K562 (cell line): Measurements from ENCODE around the gene HS2ST1. TPM values are rescaled to one million over a fixed set of nuclear protein-coding genes. Genes with fewer than 3 reads are reported as not detected.

Experiments
- ATAC-seq: fragments of 200-7000 bp; cut with Tn5 transposase; 3 replicates; pipeline ENCODE4 v1.9.1; 2020; ENCODE audit warnings: moderate library complexity
- BruUV-seq: library from RNA; stranded (reverse); fragments of 400-500 nt; replicated peaks from 2 replicates; lab custom pipeline; 2021; lab: Mats Ljungman, UMichigan
- CTCF ChIA-PET: fragments of 300-600 bp; formaldehyde crosslinking; extraction: SDS; loops from one replicate; lab custom pipeline; 2021; ENCODE audit warnings: low intra/inter-chr PET ratio; lab: Yijun Ruan, JAX
- POLR2A ChIA-PET: fragments of 300-600, 350-650 bp; sonication (Branson Sonifier 250); formaldehyde crosslinking; extraction: SDS; loops from one replicate; lab custom pipeline; 2021; ENCODE audit warnings: antibody characterized with exemption, inconsistent platforms; lab: Yijun Ruan, JAX
- DNase-seq, 4 experiments: peaks; one replicate each; pipeline versions ENCODE4 v3.0.0 to v3.0.0-alpha.2; 2011 to 2018; ENCODE audit warnings: low spot score in 3 of 4, mixed read lengths in 3 of 4; ENCODE audit errors: extremely low read depth in 1 of 4
- FAIRE-seq: peaks from 2 replicates; lab custom pipeline; 2011; peaks lifted over from hg19 to GRCh38; lab: Jason Lieb, UNC
- H2AFZ ChIP-seq: 2 replicates; pipeline ENCODE4 v1.6.0; 2011; ENCODE audit warnings: low read depth, low read length, control low read depth, inconsistent platforms
- H3K27ac ChIP-seq: fragments of 200-600 bp; 3 replicates; pipeline ENCODE4 v1.8.0; 2011; ENCODE audit warnings: low read depth, mild to moderate bottlenecking, control low read depth, inconsistent platforms, low read length, moderate library complexity, mixed read lengths; ENCODE audit errors: extremely low read depth
- H3K27me3 ChIP-seq, 2 experiments: fragments of 300-600 bp in 1 of 2; 2 replicates in 1 of 2; 3 replicates in 1 of 2; pipeline versions ENCODE4 v1.6.0 to v1.8.0; 2011; ENCODE audit warnings: inconsistent platforms in 2 of 2, low read length in 2 of 2, mild to moderate bottlenecking in 1 of 2, mixed read lengths in 1 of 2, moderate library complexity in 1 of 2; ENCODE audit not compliant: control insufficient read depth in 2 of 2, insufficient read depth in 2 of 2
- H3K36me3 ChIP-seq: fragments of 300-600 bp; 3 replicates; pipeline ENCODE4 v1.8.0; 2011; ENCODE audit warnings: mild to moderate bottlenecking, low read length, inconsistent platforms; ENCODE audit not compliant: control insufficient read depth, insufficient read depth
- H3K4me1 ChIP-seq, 2 experiments: fragments of 200-600 bp in 1 of 2; replicated peaks in 1 of 2; 2 replicates in 1 of 2; 3 replicates in 1 of 2; pipeline versions ENCODE4 v1.5.1 to v1.8.0; 2011; ENCODE audit warnings: inconsistent platforms in 2 of 2, low read length in 2 of 2, mild to moderate bottlenecking in 1 of 2, mixed read lengths in 1 of 2, moderate library complexity in 1 of 2; ENCODE audit not compliant: control insufficient read depth in 2 of 2, insufficient read depth in 2 of 2
- H3K4me2 ChIP-seq: 2 replicates; pipeline ENCODE4 v1.6.1; 2011; ENCODE audit warnings: low read length, control low read depth, inconsistent platforms, mixed read lengths; ENCODE audit not compliant: insufficient read depth
- H3K4me3 ChIP-seq: fragments of 200-600 bp; sonication (generic), shearing (Covaris generic); 2 replicates; pipeline ENCODE4 v1.5.1; 2016; ENCODE audit warnings: control low read depth, inconsistent platforms
- H3K79me2 ChIP-seq: fragments of 200-600 bp; 3 replicates; pipeline ENCODE4 v1.8.0; 2011; ENCODE audit warnings: low read length, inconsistent platforms; ENCODE audit not compliant: control insufficient read depth, insufficient read depth
- H3K9ac ChIP-seq, 2 experiments: 2 replicates each; pipeline versions ENCODE4 v1.6.0 to v1.6.1; 2011; ENCODE audit warnings: low read depth in 2 of 2, low read length in 2 of 2, control low read depth in 1 of 2, inconsistent platforms in 1 of 2, mild to moderate bottlenecking in 1 of 2, mixed read lengths in 1 of 2; ENCODE audit not compliant: insufficient read depth in 1 of 2
- H3K9me1 ChIP-seq: one replicate; pipeline ENCODE4 v1.6.0; 2011; ENCODE audit warnings: inconsistent platforms, mild to moderate bottlenecking, low read length, moderate library complexity; ENCODE audit not compliant: control insufficient read depth, insufficient read depth
- H3K9me3 ChIP-seq: replicated peaks from 2 replicates; pipeline ENCODE4 v1.5.1; 2011; ENCODE audit warnings: low read depth, low read length, inconsistent platforms; ENCODE audit not compliant: control insufficient read depth, insufficient read depth
- H4K20me1 ChIP-seq: replicated peaks from 2 replicates; pipeline ENCODE4 v1.6.1; 2011; ENCODE audit warnings: low read length, inconsistent platforms, mixed read lengths; ENCODE audit not compliant: control insufficient read depth, insufficient read depth
- CBFA2T3 ChIP-seq: fragments of 450-650 bp; IDR thresholded peaks from 2 replicates; pipeline ENCODE4 v1.6.1; 2017
- E2F6 ChIP-seq, 2 experiments: IDR thresholded peaks; 2 replicates each; pipeline ENCODE4 v1.6.1; 2011; ENCODE audit warnings: borderline replicate concordance in 1 of 2, control low read depth in 1 of 2, low read depth in 1 of 2, low read length in 1 of 2, mild to moderate bottlenecking in 1 of 2, mixed read lengths in 1 of 2, moderate library complexity in 1 of 2; ENCODE audit not compliant: insufficient read depth in 1 of 2, insufficient read length in 1 of 2, poor library complexity in 1 of 2, severe bottlenecking in 1 of 2; ENCODE audit errors: extremely low read depth in 1 of 2
- GABPA ChIP-seq: fragments of 200-800 bp; sonication (Bioruptor generic); conservative IDR thresholded peaks from 2 replicates; pipeline ENCODE4 v1.6.1; 2016; ENCODE audit warnings: low read depth, missing genetic modification characterization, missing compliant biosample characterization
- HNRNPL ChIP-seq: fragments of 200-400 bp; formaldehyde crosslinking; IDR thresholded peaks from 2 replicates; pipeline ENCODE4 v1.6.1; 2017; ENCODE audit warnings: low read depth, mild to moderate bottlenecking, low read length
- HNRNPLL ChIP-seq: fragments of 200-400 bp; formaldehyde crosslinking; IDR thresholded peaks from 2 replicates; pipeline ENCODE4 v1.6.1; 2017; ENCODE audit warnings: low read length, low read depth, mild to moderate bottlenecking; ENCODE audit not compliant: poor library complexity, severe bottlenecking
- KAT7 ChIP-seq: sonication (generic); formaldehyde crosslinking; IDR thresholded peaks from 2 replicates; pipeline ENCODE4 v1.8.0; 2022; ENCODE audit warnings: missing genetic modification reagents, mild to moderate bottlenecking, borderline replicate concordance
- L3MBTL2 ChIP-seq: fragments of 450-650 bp; IDR thresholded peaks from 2 replicates; pipeline ENCODE4 v1.6.1; 2016; ENCODE audit warnings: mild to moderate bottlenecking, moderate library complexity
- MAX ChIP-seq: sonication (generic); formaldehyde crosslinking; IDR thresholded peaks from 2 replicates; pipeline ENCODE4 v1.9.0; 2022; ENCODE audit warnings: mild to moderate bottlenecking, missing genetic modification reagents
- NONO ChIP-seq, 2 experiments: fragments of 200-400 bp in 1 of 2; fragments of 450-650 bp in 1 of 2; formaldehyde crosslinking in 1 of 2; IDR thresholded peaks; 2 replicates each; pipeline ENCODE4 v1.6.1; 2017; ENCODE audit warnings: low read depth in 2 of 2, mild to moderate bottlenecking in 2 of 2, moderate library complexity in 2 of 2, low read length in 1 of 2
- NUFIP1 ChIP-seq: fragments of 450-650 bp; IDR thresholded peaks from 2 replicates; pipeline ENCODE4 v1.6.1; 2018; ENCODE audit not compliant: partially characterized antibody
- PRPF4 ChIP-seq: fragments of 200-400 bp; formaldehyde crosslinking; IDR thresholded peaks from one replicate; pipeline ENCODE4 v1.6.1; 2017; ENCODE audit warnings: low read length, low read depth, mild to moderate bottlenecking; ENCODE audit not compliant: insufficient read depth, poor library complexity, severe bottlenecking
- TOE1 ChIP-seq, 2 experiments: fragments of 450-650 bp in 1 of 2; sonication (generic) in 1 of 2; formaldehyde crosslinking in 1 of 2; IDR thresholded peaks; 2 replicates each; pipeline versions ENCODE4 v1.7.1 to v1.8.0; 2016 to 2022; ENCODE audit warnings: borderline replicate concordance in 2 of 2, mild to moderate bottlenecking in 2 of 2, antibody characterized with exemption in 1 of 2, inconsistent platforms in 1 of 2, low read depth in 1 of 2, missing genetic modification reagents in 1 of 2, moderate library complexity in 1 of 2
- TSC22D4 ChIP-seq: fragments of 450-650 bp; IDR thresholded peaks from 2 replicates; pipeline ENCODE4 v1.6.1; 2016; ENCODE audit warnings: missing genetic modification characterization, missing biosample characterization, control low read depth
- YBX1 ChIP-seq: fragments of 450-650 bp; IDR thresholded peaks from 2 replicates; pipeline ENCODE4 v1.7.1; 2016; ENCODE audit warnings: mild to moderate bottlenecking
- ZBTB2 ChIP-seq: fragments of 450-650 bp; IDR thresholded peaks from 2 replicates; pipeline ENCODE4 v1.6.1; 2016; ENCODE audit warnings: antibody characterized with exemption
- ZNF184 ChIP-seq: sonication (generic); formaldehyde crosslinking; IDR thresholded peaks from 2 replicates; pipeline ENCODE4 v1.5.0; 2020; ENCODE audit warnings: missing genetic modification reagents
- ZNF717 ChIP-seq: fragments of 250-450 bp; sonication (Bioruptor Pico); IDR thresholded peaks from 2 replicates; pipeline ENCODE4 v1.5.0; 2021
- ZNF766 ChIP-seq: fragments of 200-800 bp; sonication (Bioruptor generic); conservative IDR thresholded peaks from 2 replicates; pipeline ENCODE4 v1.6.1; 2016; ENCODE audit warnings: missing genetic modification characterization, missing compliant biosample characterization
- ZNF785 ChIP-seq: fragments of 250-450 bp; sonication (Bioruptor Pico); IDR thresholded peaks from 2 replicates; pipeline ENCODE4 v1.4.0; 2020; ENCODE audit warnings: mild to moderate bottlenecking
- WGBS: fragments of 100-300 bp; shearing (Covaris generic); methylation state at CpG from one replicate; pipeline ENCODE4 v1.1.6; 2016; ENCODE audit warnings: low coverage, mixed read lengths; ENCODE audit not compliant: insufficient coverage; ENCODE audit errors: missing lambda C conversion rate; 5-methylcytosine and 5-hydroxymethylcytosine counted together
- in situ Hi-C: fragments of 300-500 bp; cut with MboI; formaldehyde crosslinking; loops from 4 replicates; pipeline ENCODE4 v1.15.0; 2018; ENCODE audit warnings: inconsistent platforms, mixed read lengths
- intact Hi-C: fragments of 100-400 bp; cut with micrococcal nuclease; formaldehyde crosslinking; loops from 2 replicates; pipeline ENCODE4 v1.14.2; 2022
- polyA plus RNA-seq, 8 experiments: library from polyadenylated mRNA; depleted of rRNA in 4 of 8; stranded (reverse) in 5 of 8; unstranded in 3 of 8; fragments of >200 nt; fragmentation: Nextera tagmentation in 2 of 8; fragmentation: Illumina TruSeq in 1 of 8; extraction: Ambion mirVana in 2 of 8; extraction: Trizol in 1 of 8; gene quantifications; 2 replicates each; pipeline versions ENCODE4 v1.2.1 to v1.2.3, GENCODE V29; 2011 to 2014; ENCODE audit warnings: inconsistent platforms in 1 of 8, missing spikeins in 1 of 8
- total RNA-seq, 7 experiments: library from RNA; depleted of rRNA in 6 of 7; stranded (reverse); fragments of >200 nt in 6 of 7; fragmentation: Illumina TruSeq in 2 of 7; extraction: Trizol in 2 of 7; gene quantifications; 2 replicates each; pipeline versions ENCODE4 v1.2.1 to v1.2.3, GENCODE V29; 2011 to 2021; ENCODE audit warnings: low replicate concordance in 1 of 7

The HS2ST1 gene
- total and polyA plus RNA-seq, 9 of the 15 experiments (the other 6 are each of a cell fraction or from before 2014, with no cell fraction given) = 7.7 to 43.3 (median 25.8) TPM

- TF ChIP-seq TOE1 (IDR thresholded peaks at IDR 0.05; ENCODE audit: borderline replicate concordance) (no peak), TOE1 (CRISPR knock-in tag; IDR thresholded peaks at IDR 0.05; ENCODE audit: borderline replicate concordance, low read depth) (no peak), ZNF766 (CRISPR knock-in tag) (no peak), NUFIP1 (no peak), ZNF785 (CRISPR knock-in tag) (no peak), PRPF4 (no peak), ZNF184 (no peak), ZBTB2 (no peak), NONO (IDR thresholded peaks at IDR 0.05; ENCODE audit: low read depth in 2 of 2, low read length in 1 of 2) (no peak), CBFA2T3 (peak; percentile 69)
Observed at GRCh38 chr1:87130438-87130837, 216.0 kb downstream of the HS2ST1 start (continued).

- POLR2A ChIA-PET = no interaction called here
- peak; percentile 89 for FAIRE-seq
- in situ Hi-C loops (loop anchor here (10.0 kb wide), 1 partner anchor 153 kb away; no protein-coding TSS in a partner anchor), intact Hi-C loops (loop anchor here (5.0 kb wide), 3 partner anchors 155 to 820 kb away; no protein-coding TSS in a partner anchor)
- H4K20me1 ChIP-seq = no peaks in the 10 kb centered on the region; the same call in 1 of the 2 replicates
- H3K4me1 ChIP-seq = peaks cover 13 to 14% of the 10 kb centered on the region in 2 experiments
- peak overlapping the region; percentile 83 for H2AFZ ChIP-seq
- no peaks in the 10 kb centered on the region for H3K36me3 ChIP-seq
- H3K4me2 ChIP-seq = peak overlapping the region; percentile 64
- no peaks in the 10 kb centered on the region for H3K79me2 ChIP-seq
- 4% methylated on average over 32 of the region's 32 CpGs for WGBS
- CTCF ChIA-PET = no interaction called here
- no TSS peak for BruUV-seq
- peak; percentile 83 to 88 (median 86) for DNase-seq
- no peaks in the 10 kb centered on the region for H3K9me1 ChIP-seq
- peak overlapping the region; percentile 19 to 91; a peak in 3 of 4 replicates for H3K9ac ChIP-seq
- H3K4me3 ChIP-seq = peak overlapping the region; percentile 27
- H3K9me3 ChIP-seq = no peaks in the 10 kb centered on the region
- peaks cover 9 to 40% of the 10 kb centered on the region in 2 experiments; a peak in 3 of 5 replicates for H3K27me3 ChIP-seq
- ATAC-seq = peak; percentile 98
- H3K27ac ChIP-seq = no peak overlapping the region
- peak; percentile 35; the same call in 1 of the 2 replicates for TF ChIP-seq L3MBTL2
- 0 out of 2 replicates have a peak, but pooled peaks have one; percentile 30 for TF ChIP-seq KAT7 (CRISPR knock-in tag)
- no peak for TF ChIP-seq TSC22D4
- TF ChIP-seq HNRNPL = no peak
- TF ChIP-seq MAX (CRISPR knock-in tag) = 0 out of 2 replicates have a peak, but pooled peaks have one; percentile 15
- no peak for TF ChIP-seq ZNF717
- TF ChIP-seq E2F6 (IDR thresholded peaks at IDR 0.05; ENCODE audit: borderline replicate concordance in 1 of 2, extremely low read depth in 1 of 2, insufficient read depth in 1 of 2, insufficient read length in 1 of 2, low read depth in 1 of 2, low read length in 1 of 2, poor library complexity in 1 of 2, severe bottlenecking in 1 of 2) = peak in 1 of 2 experiments; percentile 36
- TF ChIP-seq GABPA = no peak
- TF ChIP-seq HNRNPLL = no peak
- TF ChIP-seq YBX1 = no peak
Observed at GRCh38 chr1:87131809-87132283, 217.4 kb downstream of the HS2ST1 start.
